NCI-H526 treated with DMSO at 0.1 percent for 48 hours (cell line): ENCODE results near the gene CLEC16A.

ENCODE experiments used
- DNase-seq: peaks from one replicate; lab custom pipeline; 2025; lab: John Stamatoyannopoulos, UW

Gene CLEC16A

GRCh38 chr16:11163761-11164261, 219.4 kb downstream of the CLEC16A start:
- DNase-seq = no peak

GRCh38 chr16:11164482-11165270, 220.3 kb downstream of the CLEC16A start:
- no peak for DNase-seq

- no peak for DNase-seq
Measured at GRCh38 chr16:11165349-11165748, 221.0 kb downstream of the CLEC16A start.

GRCh38 chr16:11165894-11166665, 221.7 kb downstream of the CLEC16A start:
- DNase-seq = no peak

GRCh38 chr16:11167581-11167980, 223.2 kb downstream of the CLEC16A start:
- DNase-seq = no peak

- DNase-seq = no peak
Measured at GRCh38 chr16:11168386-11169051, 224.2 kb downstream of the CLEC16A start.

GRCh38 chr16:11169641-11170040, 225.3 kb downstream of the CLEC16A start:
- no peak for DNase-seq

- no peak for DNase-seq
Measured at GRCh38 chr16:11170201-11170600, 225.8 kb downstream of the CLEC16A start.

GRCh38 chr16:11170696-11171447, 226.5 kb downstream of the CLEC16A start:
- DNase-seq = no peak

GRCh38 chr16:11171448-11171709, 227.0 kb downstream of the CLEC16A start:
- no peak for DNase-seq

- no peak for DNase-seq
Measured at GRCh38 chr16:11171757-11172299, 227.5 kb downstream of the CLEC16A start.

GRCh38 chr16:11173426-11173825, 229.1 kb downstream of the CLEC16A start:
- DNase-seq = no peak

GRCh38 chr16:11174141-11174540, 229.8 kb downstream of the CLEC16A start:
- DNase-seq = no peak

GRCh38 chr16:11175106-11175786, 230.9 kb downstream of the CLEC16A start:
- DNase-seq = no peak

GRCh38 chr16:11175787-11176341, 231.5 kb downstream of the CLEC16A start:
- no peak for DNase-seq

GRCh38 chr16:11177578-11178160, 233.3 kb downstream of the CLEC16A start:
- no peak for DNase-seq

- no peak for DNase-seq
Measured at GRCh38 chr16:11178424-11178823, 234.1 kb downstream of the CLEC16A start.

- DNase-seq = no peak
Measured at GRCh38 chr16:11179574-11179973, 235.2 kb downstream of the CLEC16A start.

- no peak for DNase-seq
Measured at GRCh38 chr16:11180489-11180888, 236.1 kb downstream of the CLEC16A start.

GRCh38 chr16:11181242-11181898, 237.0 kb downstream of the CLEC16A start:
- no peak for DNase-seq
